ENCODE measurements around the gene CHST13.

- TF ChIP-seq, protein P1, sequence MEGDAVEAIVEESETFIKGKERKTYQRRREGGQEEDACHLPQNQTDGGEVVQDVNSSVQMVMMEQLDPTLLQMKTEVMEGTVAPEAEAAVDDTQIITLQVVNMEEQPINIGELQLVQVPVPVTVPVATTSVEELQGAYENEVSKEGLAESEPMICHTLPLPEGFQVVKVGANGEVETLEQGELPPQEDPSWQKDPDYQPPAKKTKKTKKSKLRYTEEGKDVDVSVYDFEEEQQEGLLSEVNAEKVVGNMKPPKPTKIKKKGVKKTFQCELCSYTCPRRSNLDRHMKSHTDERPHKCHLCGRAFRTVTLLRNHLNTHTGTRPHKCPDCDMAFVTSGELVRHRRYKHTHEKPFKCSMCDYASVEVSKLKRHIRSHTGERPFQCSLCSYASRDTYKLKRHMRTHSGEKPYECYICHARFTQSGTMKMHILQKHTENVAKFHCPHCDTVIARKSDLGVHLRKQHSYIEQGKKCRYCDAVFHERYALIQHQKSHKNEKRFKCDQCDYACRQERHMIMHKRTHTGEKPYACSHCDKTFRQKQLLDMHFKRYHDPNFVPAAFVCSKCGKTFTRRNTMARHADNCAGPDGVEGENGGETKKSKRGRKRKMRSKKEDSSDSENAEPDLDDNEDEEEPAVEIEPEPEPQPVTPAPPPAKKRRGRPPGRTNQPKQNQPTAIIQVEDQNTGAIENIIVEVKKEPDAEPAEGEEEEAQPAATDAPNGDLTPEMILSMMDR (tag by site-specific recombination; IDR thresholded peaks at IDR 0.05) = no peak
- TF ChIP-seq, protein P2, sequence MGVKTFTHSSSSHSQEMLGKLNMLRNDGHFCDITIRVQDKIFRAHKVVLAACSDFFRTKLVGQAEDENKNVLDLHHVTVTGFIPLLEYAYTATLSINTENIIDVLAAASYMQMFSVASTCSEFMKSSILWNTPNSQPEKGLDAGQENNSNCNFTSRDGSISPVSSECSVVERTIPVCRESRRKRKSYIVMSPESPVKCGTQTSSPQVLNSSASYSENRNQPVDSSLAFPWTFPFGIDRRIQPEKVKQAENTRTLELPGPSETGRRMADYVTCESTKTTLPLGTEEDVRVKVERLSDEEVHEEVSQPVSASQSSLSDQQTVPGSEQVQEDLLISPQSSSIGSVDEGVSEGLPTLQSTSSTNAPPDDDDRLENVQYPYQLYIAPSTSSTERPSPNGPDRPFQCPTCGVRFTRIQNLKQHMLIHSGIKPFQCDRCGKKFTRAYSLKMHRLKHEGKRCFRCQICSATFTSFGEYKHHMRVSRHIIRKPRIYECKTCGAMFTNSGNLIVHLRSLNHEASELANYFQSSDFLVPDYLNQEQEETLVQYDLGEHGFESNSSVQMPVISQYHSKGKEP (tag by site-specific recombination; IDR thresholded peaks at IDR 0.05) = no peak
- no peak for TF ChIP-seq ZSCAN23 (tag by site-specific recombination; IDR thresholded peaks at IDR 0.05)
- no peak for TF ChIP-seq ZFP41 (tag by site-specific recombination; IDR thresholded peaks at IDR 0.05; ENCODE audit: borderline replicate concordance)
- no peak for TF ChIP-seq ZNF274 (IDR thresholded peaks at IDR 0.05; ENCODE audit: low read length)
- TF ChIP-seq ZNF274 (tag by site-specific recombination; IDR thresholded peaks at IDR 0.05; ENCODE audit: borderline replicate concordance) = no peak
- no peak for TF ChIP-seq ZNF184 (tag by site-specific recombination; IDR thresholded peaks at IDR 0.05)
- TF ChIP-seq ZNF2 (tag by site-specific recombination; IDR thresholded peaks at IDR 0.05) = no peak
- no peak for TF ChIP-seq ZBTB48 (tag by site-specific recombination; IDR thresholded peaks at IDR 0.05)
- no peak for TF ChIP-seq ZNF513 (tag by site-specific recombination; IDR thresholded peaks at IDR 0.05)
- no peak for TF ChIP-seq ZNF830 (tag by site-specific recombination; IDR thresholded peaks at IDR 0.05; ENCODE audit: low read depth)
- TF ChIP-seq ZNF558 (tag by site-specific recombination; IDR thresholded peaks at IDR 0.05) = no peak
- no peak for TF ChIP-seq ZFP3 (tag by site-specific recombination; IDR thresholded peaks at IDR 0.05; ENCODE audit: low read depth)
- TF ChIP-seq, protein P3, sequence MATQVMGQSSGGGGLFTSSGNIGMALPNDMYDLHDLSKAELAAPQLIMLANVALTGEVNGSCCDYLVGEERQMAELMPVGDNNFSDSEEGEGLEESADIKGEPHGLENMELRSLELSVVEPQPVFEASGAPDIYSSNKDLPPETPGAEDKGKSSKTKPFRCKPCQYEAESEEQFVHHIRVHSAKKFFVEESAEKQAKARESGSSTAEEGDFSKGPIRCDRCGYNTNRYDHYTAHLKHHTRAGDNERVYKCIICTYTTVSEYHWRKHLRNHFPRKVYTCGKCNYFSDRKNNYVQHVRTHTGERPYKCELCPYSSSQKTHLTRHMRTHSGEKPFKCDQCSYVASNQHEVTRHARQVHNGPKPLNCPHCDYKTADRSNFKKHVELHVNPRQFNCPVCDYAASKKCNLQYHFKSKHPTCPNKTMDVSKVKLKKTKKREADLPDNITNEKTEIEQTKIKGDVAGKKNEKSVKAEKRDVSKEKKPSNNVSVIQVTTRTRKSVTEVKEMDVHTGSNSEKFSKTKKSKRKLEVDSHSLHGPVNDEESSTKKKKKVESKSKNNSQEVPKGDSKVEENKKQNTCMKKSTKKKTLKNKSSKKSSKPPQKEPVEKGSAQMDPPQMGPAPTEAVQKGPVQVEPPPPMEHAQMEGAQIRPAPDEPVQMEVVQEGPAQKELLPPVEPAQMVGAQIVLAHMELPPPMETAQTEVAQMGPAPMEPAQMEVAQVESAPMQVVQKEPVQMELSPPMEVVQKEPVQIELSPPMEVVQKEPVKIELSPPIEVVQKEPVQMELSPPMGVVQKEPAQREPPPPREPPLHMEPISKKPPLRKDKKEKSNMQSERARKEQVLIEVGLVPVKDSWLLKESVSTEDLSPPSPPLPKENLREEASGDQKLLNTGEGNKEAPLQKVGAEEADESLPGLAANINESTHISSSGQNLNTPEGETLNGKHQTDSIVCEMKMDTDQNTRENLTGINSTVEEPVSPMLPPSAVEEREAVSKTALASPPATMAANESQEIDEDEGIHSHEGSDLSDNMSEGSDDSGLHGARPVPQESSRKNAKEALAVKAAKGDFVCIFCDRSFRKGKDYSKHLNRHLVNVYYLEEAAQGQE (tag by site-specific recombination; IDR thresholded peaks at IDR 0.05) = no peak
Observed at GRCh38 chr3:126570103-126570541, 46.2 kb downstream of the CHST13 start.
